Measurements from ENCODE around the gene CEP112. TPM values are rescaled to one million over a fixed set of nuclear protein-coding genes. Genes with fewer than 3 reads are reported as not detected.

The CEP112 gene
- total and polyA plus RNA-seq, 8 donors = 15.1 to 23.8 (median 19.7) TPM

DNA sequence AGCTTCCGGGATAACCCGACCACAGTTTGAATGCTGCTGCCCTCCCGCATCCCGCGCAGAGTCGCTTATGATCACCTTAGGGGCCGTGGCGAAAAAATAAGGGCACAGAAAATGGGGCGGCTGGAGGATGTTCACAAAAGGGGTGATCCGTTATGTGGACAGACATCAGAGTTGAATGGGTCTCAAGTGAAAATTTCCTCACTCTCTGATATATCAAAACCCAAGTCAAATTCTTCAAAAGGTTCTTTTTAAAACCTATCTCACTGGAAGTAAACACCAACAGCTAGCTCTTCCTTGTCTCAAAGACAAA, 400 bp upstream of the CEP112 start:
- DNase-seq (no peak), ATAC-seq (no peak)
- TF ChIP-seq, protein P1, sequence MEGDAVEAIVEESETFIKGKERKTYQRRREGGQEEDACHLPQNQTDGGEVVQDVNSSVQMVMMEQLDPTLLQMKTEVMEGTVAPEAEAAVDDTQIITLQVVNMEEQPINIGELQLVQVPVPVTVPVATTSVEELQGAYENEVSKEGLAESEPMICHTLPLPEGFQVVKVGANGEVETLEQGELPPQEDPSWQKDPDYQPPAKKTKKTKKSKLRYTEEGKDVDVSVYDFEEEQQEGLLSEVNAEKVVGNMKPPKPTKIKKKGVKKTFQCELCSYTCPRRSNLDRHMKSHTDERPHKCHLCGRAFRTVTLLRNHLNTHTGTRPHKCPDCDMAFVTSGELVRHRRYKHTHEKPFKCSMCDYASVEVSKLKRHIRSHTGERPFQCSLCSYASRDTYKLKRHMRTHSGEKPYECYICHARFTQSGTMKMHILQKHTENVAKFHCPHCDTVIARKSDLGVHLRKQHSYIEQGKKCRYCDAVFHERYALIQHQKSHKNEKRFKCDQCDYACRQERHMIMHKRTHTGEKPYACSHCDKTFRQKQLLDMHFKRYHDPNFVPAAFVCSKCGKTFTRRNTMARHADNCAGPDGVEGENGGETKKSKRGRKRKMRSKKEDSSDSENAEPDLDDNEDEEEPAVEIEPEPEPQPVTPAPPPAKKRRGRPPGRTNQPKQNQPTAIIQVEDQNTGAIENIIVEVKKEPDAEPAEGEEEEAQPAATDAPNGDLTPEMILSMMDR (IDR thresholded peaks at IDR 0.05) = no peak
- Histone ChIP-seq H3K27ac (peak overlapping the region; percentile 58 to 74), H3K4me1 (peaks cover 5 to 22% of the 10 kb centered on the region in 2 donors), H3K27me3 (peaks cover 0 to 13% of the 10 kb centered on the region in 2 donors), H3K4me3 (peak overlapping the region; percentile 67 to 72), H3K36me3 (no peaks in the 10 kb centered on the region), H3K9me3 (no peaks in the 10 kb centered on the region)
- intact Hi-C loops (cut with DNase I) = no loop called here

DNA sequence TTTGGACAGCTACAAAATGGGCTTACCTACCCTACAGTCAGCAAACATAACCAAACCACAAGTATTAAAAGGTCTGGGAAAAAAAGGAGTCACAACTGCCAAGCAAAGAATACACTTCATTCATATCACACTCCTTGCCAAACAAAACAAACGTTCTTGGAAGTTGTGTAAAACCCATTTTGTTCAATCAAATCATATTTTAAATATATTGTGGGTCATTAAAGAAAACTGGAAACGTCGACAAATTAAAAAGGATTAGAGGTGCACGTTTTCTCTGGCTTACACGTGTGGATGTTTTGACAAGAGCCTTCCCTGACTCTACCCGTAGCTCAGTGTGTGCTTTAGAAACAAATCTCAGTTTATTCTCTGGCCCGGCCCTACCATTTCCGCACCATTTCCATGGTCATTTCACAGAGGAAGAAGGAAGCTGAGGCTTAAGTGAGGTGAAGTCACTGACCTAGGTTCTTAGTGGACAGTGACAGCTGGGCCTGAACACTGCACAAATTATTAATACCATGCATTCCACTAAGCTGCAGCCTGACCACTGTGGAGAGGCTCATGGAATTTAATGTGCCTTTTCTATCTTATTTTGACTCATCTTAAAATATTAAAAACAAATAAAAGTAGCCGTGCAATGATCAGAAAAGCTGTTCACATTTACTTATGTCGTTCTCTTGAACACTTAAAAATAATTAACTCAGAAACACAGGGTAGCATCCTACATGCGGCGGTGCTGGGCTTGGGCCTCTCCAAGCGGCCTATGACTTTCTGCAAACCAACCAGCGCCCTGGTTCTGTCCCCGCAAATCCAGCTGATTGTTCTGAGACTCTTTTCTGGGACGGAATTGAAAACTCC, 968 bp downstream of the CEP112 start:
- ATAC-seq = peak; percentile 45
- intact Hi-C loops (cut with DNase I) = no loop called here
- peak overlapping the region; percentile 67 to 72 for H3K4me3 ChIP-seq
- TF ChIP-seq, protein P1 (IDR thresholded peaks at IDR 0.05) = no peak
- no peaks in the 10 kb centered on the region for H3K9me3 ChIP-seq
- H3K36me3 ChIP-seq = no peaks in the 10 kb centered on the region
- peak overlapping the region; percentile 58 to 74 for H3K27ac ChIP-seq
- DNase-seq = peak in 2 of 4 donors; percentile 17
- peaks cover 5 to 22% of the 10 kb centered on the region in 2 donors for H3K4me1 ChIP-seq
- H3K27me3 ChIP-seq = peaks cover 0 to 13% of the 10 kb centered on the region in 2 donors

DNA sequence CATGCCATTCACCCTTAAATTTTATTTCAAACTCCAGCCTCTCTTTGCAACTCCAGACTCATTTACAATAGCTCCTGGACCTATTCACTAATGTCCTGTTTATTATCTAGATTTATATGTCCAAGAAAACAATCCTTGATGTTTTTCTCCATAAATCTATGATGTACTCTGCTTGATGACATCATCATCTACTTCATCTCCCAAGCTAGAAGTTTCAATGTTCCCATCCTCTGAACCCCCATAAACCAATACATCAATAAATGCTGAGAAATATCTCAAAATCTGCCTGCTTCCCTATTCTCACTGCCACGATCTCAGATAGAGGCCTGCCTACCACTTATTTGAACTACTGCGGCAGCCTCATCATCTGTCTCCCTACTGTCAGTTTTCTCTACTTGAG, 4.2 kb downstream of the CEP112 start:
- Histone ChIP-seq H3K4me1 (peaks cover 5 to 22% of the 10 kb centered on the region in 2 donors), H3K9me3 (no peaks in the 10 kb centered on the region), H3K27ac (no peak overlapping the region), H3K27me3 (peaks cover 0 to 13% of the 10 kb centered on the region in 2 donors), H3K36me3 (peaks cover 0 to 3% of the 10 kb centered on the region in 2 donors), H3K4me3 (no peak overlapping the region)
- ATAC-seq = no peak
- intact Hi-C loops (cut with DNase I) = no loop called here
- DNase-seq = no peak
- TF ChIP-seq, protein P1 (IDR thresholded peaks at IDR 0.05) = no peak

DNA sequence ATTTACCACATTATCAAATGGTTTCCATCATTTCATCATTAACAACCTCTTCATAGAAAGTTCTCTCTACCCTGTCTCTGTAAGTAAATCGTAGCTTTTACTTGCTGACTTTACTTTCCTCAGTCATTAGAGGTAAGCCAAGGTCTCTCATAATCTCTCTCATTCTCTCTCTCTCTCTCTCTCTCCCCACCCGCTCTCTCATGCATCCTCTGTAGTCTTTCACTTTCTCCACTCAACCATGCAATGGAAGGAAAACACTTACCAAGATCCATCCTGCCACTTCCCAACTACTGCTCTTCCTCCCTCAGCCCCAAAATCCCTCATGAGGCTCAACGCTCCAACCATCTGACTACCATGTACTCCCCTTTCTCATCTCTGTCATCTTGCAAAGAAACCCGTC, 6.1 kb downstream of the CEP112 start:
- intact Hi-C loops (cut with DNase I) = no loop called here
- Histone ChIP-seq H3K27ac (no peak overlapping the region), H3K36me3 (peaks cover 0 to 8% of the 10 kb centered on the region in 2 donors), H3K9me3 (no peaks in the 10 kb centered on the region), H3K4me3 (no peak overlapping the region), H3K4me1 (peaks cover 5 to 14% of the 10 kb centered on the region in 2 donors), H3K27me3 (no peaks in the 10 kb centered on the region)
- ATAC-seq (no peak), DNase-seq (no peak)
- TF ChIP-seq, protein P1 (IDR thresholded peaks at IDR 0.05) = no peak

DNA sequence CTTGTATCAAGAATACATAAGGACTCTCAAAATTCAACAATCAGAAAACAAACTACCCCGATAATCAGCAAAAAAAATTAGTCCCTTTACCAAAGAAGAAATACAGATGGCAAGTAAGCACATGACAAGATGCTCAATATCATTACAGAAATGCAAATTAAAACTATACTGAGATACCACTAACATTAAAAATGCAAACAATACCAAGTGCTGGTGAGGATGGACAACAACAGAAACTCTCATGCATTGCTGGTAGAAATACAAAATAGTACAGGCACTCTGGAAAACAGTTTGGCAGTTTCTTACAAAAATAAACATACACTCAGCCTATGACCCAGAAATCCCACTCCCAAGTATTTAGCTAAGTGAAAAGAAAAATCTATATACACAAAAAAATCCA, 7.5 kb downstream of the CEP112 start:
- intact Hi-C loops (cut with DNase I) = no loop called here
- no peak for ATAC-seq
- no peak overlapping the region for H3K27ac ChIP-seq

More for the DNA sequence above, 7.5 kb downstream of the CEP112 start:
- Histone ChIP-seq H3K4me3 (no peak overlapping the region), H3K27me3 (no peaks in the 10 kb centered on the region), H3K9me3 (no peaks in the 10 kb centered on the region), H3K36me3 (peaks cover 0 to 8% of the 10 kb centered on the region in 2 donors), H3K4me1 (no peaks in the 10 kb centered on the region)
- no peak for DNase-seq
- TF ChIP-seq, protein P1 (IDR thresholded peaks at IDR 0.05) = no peak

Data from left lung (tissue), 10 donors.